ENCODE measurements around the gene GOLGA6L9.

DNA sequence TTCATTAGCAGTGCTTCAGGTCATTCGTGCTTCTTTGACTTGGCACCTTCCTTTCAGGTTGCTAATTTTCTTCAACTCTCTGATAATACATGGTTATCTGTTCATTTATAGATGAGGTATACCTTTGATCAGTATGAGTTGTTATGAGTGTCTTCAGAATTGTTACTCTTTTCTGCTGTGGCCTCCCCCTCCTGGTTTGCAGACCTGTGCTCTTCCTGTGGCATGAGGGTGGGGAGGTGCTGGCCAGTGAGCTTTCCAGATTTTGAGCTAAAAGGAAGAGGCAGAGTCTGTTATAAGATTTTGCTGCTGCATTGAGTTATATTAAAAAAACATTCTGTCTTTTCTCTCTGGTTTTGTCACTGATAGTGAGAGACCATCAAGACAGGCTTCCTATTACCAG, 30.8 kb upstream of the GOLGA6L9 start:
- TF ChIP-seq, protein P1, sequence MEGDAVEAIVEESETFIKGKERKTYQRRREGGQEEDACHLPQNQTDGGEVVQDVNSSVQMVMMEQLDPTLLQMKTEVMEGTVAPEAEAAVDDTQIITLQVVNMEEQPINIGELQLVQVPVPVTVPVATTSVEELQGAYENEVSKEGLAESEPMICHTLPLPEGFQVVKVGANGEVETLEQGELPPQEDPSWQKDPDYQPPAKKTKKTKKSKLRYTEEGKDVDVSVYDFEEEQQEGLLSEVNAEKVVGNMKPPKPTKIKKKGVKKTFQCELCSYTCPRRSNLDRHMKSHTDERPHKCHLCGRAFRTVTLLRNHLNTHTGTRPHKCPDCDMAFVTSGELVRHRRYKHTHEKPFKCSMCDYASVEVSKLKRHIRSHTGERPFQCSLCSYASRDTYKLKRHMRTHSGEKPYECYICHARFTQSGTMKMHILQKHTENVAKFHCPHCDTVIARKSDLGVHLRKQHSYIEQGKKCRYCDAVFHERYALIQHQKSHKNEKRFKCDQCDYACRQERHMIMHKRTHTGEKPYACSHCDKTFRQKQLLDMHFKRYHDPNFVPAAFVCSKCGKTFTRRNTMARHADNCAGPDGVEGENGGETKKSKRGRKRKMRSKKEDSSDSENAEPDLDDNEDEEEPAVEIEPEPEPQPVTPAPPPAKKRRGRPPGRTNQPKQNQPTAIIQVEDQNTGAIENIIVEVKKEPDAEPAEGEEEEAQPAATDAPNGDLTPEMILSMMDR (IDR thresholded peaks at IDR 0.05): no peak
- no peak for TF ChIP-seq POLR2A (IDR thresholded peaks at IDR 0.05)
